Endothelial cell of umbilical vein (primary cell): ENCODE results near the gene SPAG6. TPM values are rescaled to one million over a fixed set of nuclear protein-coding genes. Genes with fewer than 3 reads are reported as not detected.
"Not testable (repeated sequence)": the region's sequence is repeated elsewhere in the genome, so short reads cannot be mapped to it uniquely, and the experiment has no call there.

Source experiments
- BruUV-seq: library from RNA; stranded (reverse); fragments of 400-500 nt; replicated peaks from 2 replicates; lab custom pipeline; 2021; lab: Mats Ljungman, UMichigan
- CTCF ChIA-PET: fragments of 300-600, 350-600 bp; sonication (Branson Sonifier 250); formaldehyde crosslinking; loops from one replicate; lab custom pipeline; 2021; ENCODE audit warnings: antibody characterized with exemption, inconsistent platforms; lab: Charles Lee
- POLR2A ChIA-PET: fragments of 300-600, 350-600 bp; sonication (Branson Sonifier 250); formaldehyde crosslinking; loops from one replicate; lab custom pipeline; 2021; ENCODE audit warnings: antibody characterized with exemption, inconsistent platforms; lab: Charles Lee
- DNase-seq: peaks from one replicate; pipeline ENCODE4 v3.0.0-alpha.2; 2011; ENCODE audit warnings: low read depth, low spot score
- FAIRE-seq: peaks from 2 replicates; lab custom pipeline; 2011; peaks lifted over from hg19 to GRCh38; lab: Jason Lieb, UNC
- H2AFZ ChIP-seq: 2 replicates; pipeline ENCODE4 v1.6.0; 2012; ENCODE audit warnings: low read depth, low read length, control low read depth, inconsistent platforms
- H3K27ac ChIP-seq: 2 replicates; pipeline ENCODE4 v1.5.1; 2011; ENCODE audit warnings: low read depth, mild to moderate bottlenecking, control low read depth, low read length, moderate library complexity; ENCODE audit not compliant: insufficient read depth
- H3K27me3 ChIP-seq, 2 experiments: 2 replicates each; pipeline versions ENCODE4 v1.6.0 to v1.6.1; 2011; ENCODE audit warnings: low read length in 2 of 2, mixed read lengths in 1 of 2; ENCODE audit not compliant: control insufficient read depth in 2 of 2, insufficient read depth in 2 of 2
- H3K36me3 ChIP-seq, 2 experiments: 2 replicates in 1 of 2; 3 replicates in 1 of 2; pipeline ENCODE4 v1.5.1; 2011; ENCODE audit warnings: low read length in 2 of 2, mild to moderate bottlenecking in 1 of 2, moderate library complexity in 1 of 2; ENCODE audit not compliant: control insufficient read depth in 2 of 2, insufficient read depth in 2 of 2; ENCODE audit errors: extremely low read depth in 1 of 2
- H3K4me1 ChIP-seq: 3 replicates; pipeline ENCODE4 v1.5.1; 2011; ENCODE audit warnings: mild to moderate bottlenecking, low read length; ENCODE audit not compliant: control insufficient read depth, insufficient read depth; ENCODE audit errors: extremely low read depth
- H3K4me2 ChIP-seq: 2 replicates; pipeline ENCODE4 v1.6.1; 2011; ENCODE audit warnings: low read length, control low read depth, mixed read lengths; ENCODE audit not compliant: insufficient read depth
- H3K4me3 ChIP-seq, 3 experiments: fragments of 200-600 bp in 1 of 3; sonication (generic), shearing (Covaris generic) in 1 of 3; replicated peaks in 1 of 3; 2 replicates each; pipeline ENCODE4 v1.5.1; 2011 to 2016; ENCODE audit warnings: control low read depth in 3 of 3, low read length in 3 of 3, mild to moderate bottlenecking in 2 of 3, inconsistent platforms in 1 of 3, low read depth in 1 of 3, moderate library complexity in 1 of 3; ENCODE audit not compliant: insufficient read depth in 1 of 3
- H3K79me2 ChIP-seq: 2 replicates; pipeline ENCODE4 v1.6.0; 2012; ENCODE audit warnings: low read length, inconsistent platforms; ENCODE audit not compliant: control insufficient read depth, insufficient read depth
- H3K9ac ChIP-seq: replicated peaks from 2 replicates; pipeline ENCODE3; 2011; ENCODE audit warnings: low read length, control low read depth; ENCODE audit not compliant: insufficient read depth; ENCODE audit errors: extremely low read depth
- H3K9me1 ChIP-seq: replicated peaks from 3 replicates; pipeline ENCODE4 v1.6.0; 2011; ENCODE audit warnings: mild to moderate bottlenecking, low read length; ENCODE audit not compliant: control insufficient read depth, insufficient read depth; ENCODE audit errors: extremely low read depth
- H3K9me3 ChIP-seq: replicated peaks from 2 replicates; pipeline ENCODE4 v1.5.1; 2012; ENCODE audit warnings: low read length, inconsistent platforms; ENCODE audit not compliant: control insufficient read depth, insufficient read depth
- H4K20me1 ChIP-seq: replicated peaks from 2 replicates; pipeline ENCODE3; 2011; ENCODE audit warnings: mild to moderate bottlenecking, low read length; ENCODE audit not compliant: control insufficient read depth, insufficient read depth; ENCODE audit errors: extremely low read depth
- CTCF ChIP-seq, 2 donors: IDR thresholded peaks; 1 replicate in 1 of 2; 2 replicates in 1 of 2; pipeline ENCODE4 v1.5.1; 2011; ENCODE audit warnings: low read length in 2 of 2, mild to moderate bottlenecking in 2 of 2, moderate library complexity in 2 of 2, control low read depth in 1 of 2, inconsistent platforms in 1 of 2, low read depth in 1 of 2; ENCODE audit not compliant: insufficient read depth in 1 of 2; ENCODE audit errors: extremely low read depth in 1 of 2
- EZH2 ChIP-seq: IDR thresholded peaks from 2 replicates; pipeline ENCODE4 v1.6.1; 2012; ENCODE audit warnings: borderline replicate concordance, low read depth, mild to moderate bottlenecking, moderate library complexity, low read length, inconsistent platforms; ENCODE audit not compliant: severe bottlenecking
- FOS ChIP-seq: IDR thresholded peaks from 2 replicates; pipeline ENCODE4 v1.6.1; 2011; ENCODE audit warnings: mild to moderate bottlenecking, low read length, moderate library complexity, borderline replicate concordance; ENCODE audit not compliant: insufficient read depth
- GATA2 ChIP-seq: IDR thresholded peaks from 2 replicates; pipeline ENCODE4 v1.7.0; 2011; ENCODE audit warnings: low read depth, mild to moderate bottlenecking, moderate library complexity, mixed read lengths, low read length; ENCODE audit not compliant: insufficient read length, insufficient read depth
- JUN ChIP-seq: IDR thresholded peaks from 2 replicates; pipeline ENCODE4 v1.6.1; 2011; ENCODE audit warnings: borderline replicate concordance, low read depth; ENCODE audit not compliant: insufficient read length, insufficient read depth
- MAX ChIP-seq: IDR thresholded peaks from 2 replicates; pipeline ENCODE4 v1.6.1; 2011; ENCODE audit not compliant: insufficient read depth, insufficient read length
- MYC ChIP-seq: IDR thresholded peaks from one replicate; pipeline ENCODE4 v1.6.1; 2011; ENCODE audit warnings: mild to moderate bottlenecking, low read depth, low read length
- POLR2A ChIP-seq: IDR thresholded peaks from 2 replicates; pipeline ENCODE4 v1.6.1; 2012; ENCODE audit warnings: low read depth, mild to moderate bottlenecking, control low read depth, low read length
- POLR2AphosphoS5 ChIP-seq: IDR thresholded peaks from 2 replicates; pipeline ENCODE4 v1.6.1; 2012; ENCODE audit warnings: low read depth, mild to moderate bottlenecking, control low read depth, low read length, moderate library complexity; ENCODE audit not compliant: insufficient read depth
- dilution Hi-C: fragments of 300-500 bp; cut with MboI; formaldehyde crosslinking; loops from one replicate; pipeline ENCODE4 v1.15.0; 2019; ENCODE audit warnings: low sequenced_read_pairs; ENCODE audit not compliant: extremely low pct_ligation_motif_present
- intact Hi-C: fragments of 100-400 bp; cut with micrococcal nuclease; formaldehyde crosslinking; loops from one replicate; pipeline ENCODE4 v1.10.0; 2022
- polyA plus RNA-seq, 4 experiments: library from polyadenylated mRNA; depleted of rRNA in 3 of 4; stranded (reverse) in 3 of 4; unstranded in 1 of 4; fragments of >200 nt; gene quantifications; 2 replicates each; pipeline versions ENCODE4 v1.2.1 to v1.2.3, GENCODE V29; 2011 to 2012; ENCODE audit warnings: missing spikeins in 1 of 4
- total RNA-seq: library from RNA; stranded (reverse); gene quantifications from 2 replicates; pipeline ENCODE4 v1.2.3, GENCODE V29; 2021

Gene SPAG6
- total and polyA plus RNA-seq, 2 donors (not counting 3 experiments of a cell fraction or from before 2014, with no cell fraction given): not detected

- H2AFZ ChIP-seq, POLR2A ChIA-PET, H3K4me1 ChIP-seq, H3K27me3 ChIP-seq, FAIRE-seq, H3K4me3 ChIP-seq, CTCF ChIA-PET, H3K4me2 ChIP-seq, H3K9ac ChIP-seq, H4K20me1 ChIP-seq, dilution Hi-C loops, DNase-seq, H3K27ac ChIP-seq, H3K36me3 ChIP-seq, H3K9me1 ChIP-seq, H3K9me3 ChIP-seq, H3K79me2 ChIP-seq, BruUV-seq: not testable (repeated sequence)
- intact Hi-C loops: loop anchor here (10.0 kb wide), 1 partner anchor 405 kb away; the partner anchor contains the start of gene PIP4K2A
Observed at GRCh38 chr10:22310012-22310411, 35.3 kb upstream of the SPAG6 start.

GRCh38 chr10:22310928-22311327 is 34.4 kb upstream of the SPAG6 start:
- Histone ChIP-seq H3K9ac (no peak overlapping the region), H4K20me1 (no peaks in the 10 kb centered on the region), H3K4me3 (no peak overlapping the region), H3K27ac (no peak overlapping the region), H3K9me3 (no peaks in the 10 kb centered on the region), H2AFZ (no peak overlapping the region), H3K36me3 (no peaks in the 10 kb centered on the region), H3K9me1 (no peaks in the 10 kb centered on the region), H3K4me1 (peaks cover 4% of the 10 kb centered on the region), H3K27me3 (no peaks in the 10 kb centered on the region), H3K79me2 (no peaks in the 10 kb centered on the region), H3K4me2 (no peak overlapping the region)
- ChIA-PET POLR2A (no interaction called here), CTCF (no interaction called here)
- DNase-seq (no peak), FAIRE-seq (no peak)
- dilution Hi-C loops: no loop called here
- intact Hi-C loops: loop anchor here (10.0 kb wide), 1 partner anchor 404 kb away; the partner anchor contains the start of gene PIP4K2A
- no TSS peak for BruUV-seq
- TF ChIP-seq MAX: no peak
- no peak for TF ChIP-seq GATA2
- TF ChIP-seq CTCF (IDR thresholded peaks at IDR 0.05; ENCODE audit: extremely low read depth in 1 of 2, insufficient read depth in 1 of 2, low read depth in 1 of 2, low read length in 2 of 2): no peak
- TF ChIP-seq FOS: no peak
- no peak for TF ChIP-seq EZH2
- no peak for TF ChIP-seq POLR2AphosphoS5
- TF ChIP-seq MYC: no peak
- no peak for TF ChIP-seq JUN
- TF ChIP-seq POLR2A: no peak
